GM19240 (cell line): ENCODE data around the gene FNBP1L.

ENCODE experiments used
- DNase-seq: peaks from one replicate; pipeline ENCODE4 v3.0.0; 2011; ENCODE audit warnings: low spot score; ENCODE audit not compliant: insufficient read length

Gene FNBP1L

DNA sequence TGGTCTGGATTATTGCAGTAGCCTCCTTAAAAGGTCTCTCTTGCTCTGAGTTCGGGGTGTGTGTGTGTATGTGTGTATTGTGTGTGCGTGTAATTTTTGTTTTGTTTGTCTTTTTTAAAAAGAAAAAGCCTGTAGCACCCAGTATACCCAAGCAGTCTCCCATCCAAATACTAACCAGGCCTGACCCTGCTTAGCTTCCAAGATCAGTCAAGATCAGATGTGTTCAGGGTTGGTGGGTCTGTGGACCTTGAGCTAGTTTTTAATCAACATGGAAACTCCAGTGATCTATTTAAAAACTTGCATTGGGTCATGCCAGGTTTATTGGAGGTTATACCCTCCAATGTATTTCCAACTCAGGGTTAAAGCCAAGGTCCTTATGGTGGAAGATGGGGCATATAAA, 40.3 kb downstream of the FNBP1L start:
- no peak for DNase-seq

- no peak for DNase-seq
Measured at GRCh38 chr1:93489756-93490155, 41.8 kb downstream of the FNBP1L start.

DNA sequence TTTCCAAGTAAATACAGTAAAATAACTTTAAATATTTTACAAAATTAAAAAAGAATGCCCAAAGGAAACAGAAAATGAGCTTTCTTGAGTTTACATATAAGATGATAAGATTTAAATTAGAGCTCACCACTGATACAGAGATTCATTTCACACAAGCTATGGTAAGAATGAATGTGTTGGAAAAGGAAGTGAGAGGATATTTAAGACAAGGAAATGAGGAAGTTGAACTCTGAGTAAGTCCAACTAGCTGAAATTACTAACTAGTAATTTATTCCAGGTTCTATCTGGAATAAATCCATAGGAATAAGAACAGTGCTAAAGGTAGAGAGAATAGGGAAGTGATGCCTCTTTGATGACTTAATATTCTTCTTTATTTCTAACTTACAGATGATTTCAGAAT, 42.4 kb downstream of the FNBP1L start:
- no peak for DNase-seq

DNA sequence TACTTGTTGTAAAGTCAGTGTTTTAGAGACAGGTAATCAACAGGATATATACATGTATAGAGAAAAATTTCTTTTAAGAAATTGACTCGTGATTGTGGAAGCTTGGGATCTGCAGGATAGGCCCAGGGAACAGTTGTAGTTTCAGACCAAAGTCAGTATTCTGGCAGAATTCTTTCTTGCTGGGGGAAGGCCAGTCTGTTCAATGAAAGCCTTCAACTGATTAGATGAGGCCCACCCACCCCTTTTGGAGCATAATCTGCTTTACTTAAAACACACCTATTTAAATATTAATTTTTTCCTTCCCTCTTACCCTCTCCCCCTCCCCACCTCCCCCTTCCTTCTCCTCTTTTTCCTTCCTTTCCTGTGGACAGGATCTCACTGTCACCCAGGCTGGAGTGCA, 48.0 kb downstream of the FNBP1L start:
- no peak for DNase-seq

GRCh38 chr1:93496520-93496919, 48.6 kb downstream of the FNBP1L start:
- no peak for DNase-seq

DNA sequence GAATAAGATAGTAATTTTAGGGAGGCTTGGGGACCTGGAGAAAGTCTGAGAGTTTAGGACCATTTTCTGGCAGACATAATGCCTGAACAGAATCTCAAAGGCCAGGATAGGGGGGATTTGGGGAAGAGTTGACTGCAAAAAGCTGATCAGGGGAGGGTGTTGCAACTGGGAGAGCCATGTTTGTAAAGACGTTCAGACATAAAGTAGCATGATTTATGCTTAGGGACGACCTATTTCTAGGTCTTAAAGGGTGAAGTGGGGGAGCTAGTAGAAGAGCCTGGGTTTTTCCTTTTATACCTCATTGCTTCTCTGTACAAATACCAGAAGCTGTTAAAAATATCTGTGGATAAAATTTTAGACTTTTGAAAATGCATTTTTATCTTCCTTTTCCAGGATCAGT, 51.2 kb downstream of the FNBP1L start:
- no peak for DNase-seq

DNA sequence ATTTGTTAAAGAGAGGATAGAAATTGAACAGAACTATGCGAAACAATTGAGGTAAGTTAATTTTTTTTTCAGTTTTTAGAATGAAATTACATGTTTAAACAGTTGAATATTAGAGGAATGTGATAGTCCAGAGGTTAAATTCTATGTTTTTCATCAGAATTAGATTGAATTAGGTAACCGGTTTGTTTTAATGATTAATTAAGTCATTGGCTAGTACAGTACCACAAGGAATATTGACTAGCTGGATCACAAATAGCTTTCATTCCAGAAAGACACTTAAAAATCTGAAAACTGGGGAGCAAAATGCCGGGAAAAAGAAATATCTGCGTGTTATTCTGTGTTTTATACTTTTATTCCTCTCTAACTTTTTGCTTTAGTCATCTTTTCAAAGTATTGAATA, 51.6 kb downstream of the FNBP1L start:
- no peak for DNase-seq

- no peak for DNase-seq
Measured at GRCh38 chr1:93500275-93500674, 52.4 kb downstream of the FNBP1L start.

- DNase-seq: no peak
Measured at GRCh38 chr1:93501399-93501798, 53.5 kb downstream of the FNBP1L start.

DNA sequence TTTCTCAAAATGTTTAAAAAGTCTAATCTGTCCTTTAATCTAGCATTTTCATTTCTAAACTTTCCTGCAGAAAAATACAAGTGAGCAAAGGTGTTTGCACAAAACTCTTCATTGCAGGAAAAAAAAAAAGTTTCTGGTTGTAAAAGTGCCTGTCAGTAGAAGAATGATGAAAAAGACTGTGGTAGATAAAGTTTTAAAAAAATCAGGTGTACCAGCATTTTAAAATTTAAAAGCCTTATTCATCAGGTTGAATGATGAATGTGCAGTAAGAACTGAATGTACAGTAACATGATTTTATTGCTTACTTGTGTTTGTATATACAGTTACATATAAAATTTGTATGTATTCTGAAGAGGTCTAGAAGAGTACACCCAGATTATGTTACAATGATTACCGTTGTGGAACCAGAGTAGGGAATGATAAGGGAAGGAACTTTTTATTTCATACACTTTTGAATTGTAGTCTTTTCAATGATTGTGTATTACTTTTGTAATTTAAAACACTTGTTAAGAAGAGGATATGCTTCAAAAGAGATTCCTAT, 54.0 kb downstream of the FNBP1L start:
- DNase-seq: no peak

GRCh38 chr1:93502571-93502970, 54.7 kb downstream of the FNBP1L start:
- no peak for DNase-seq

DNA sequence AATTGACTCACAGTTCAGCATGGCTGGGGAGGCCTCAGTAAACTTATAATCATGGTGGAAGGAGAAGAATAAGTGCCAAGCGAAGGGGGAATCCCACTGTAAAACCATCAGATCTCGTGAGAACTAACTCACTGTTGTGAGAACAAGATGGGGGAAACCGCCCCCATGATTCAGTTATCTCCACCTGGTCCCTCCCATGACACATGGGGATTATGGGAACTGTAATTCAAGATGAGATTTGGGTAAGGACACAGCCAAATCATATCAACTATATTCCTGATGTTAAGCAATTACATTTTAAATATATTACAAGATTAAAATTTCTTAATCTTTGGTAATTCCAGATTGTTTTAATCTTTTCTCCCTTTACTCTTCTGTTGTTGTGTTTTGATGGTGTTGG, 55.2 kb downstream of the FNBP1L start:
- no peak for DNase-seq

DNA sequence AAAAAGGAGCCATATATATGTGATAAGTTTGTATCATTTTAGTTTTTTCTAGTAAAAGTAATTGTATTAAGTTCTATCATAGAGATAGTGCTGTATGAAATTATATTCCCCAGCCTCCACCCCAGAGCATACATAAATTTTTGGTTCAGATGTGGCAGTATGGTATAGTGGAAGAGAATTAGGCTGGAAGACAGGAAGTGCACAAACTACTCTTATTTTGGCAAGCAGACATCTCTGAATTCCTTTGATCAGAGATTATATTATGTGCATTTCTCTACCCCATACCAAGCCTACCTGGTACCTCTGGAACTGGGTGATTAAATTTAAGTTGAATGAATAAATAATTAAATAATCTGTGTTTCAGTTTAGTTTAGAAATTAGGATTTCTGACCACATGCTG, 55.9 kb downstream of the FNBP1L start:
- DNase-seq: no peak

- no peak for DNase-seq
Measured at GRCh38 chr1:93504247-93505033, 56.5 kb downstream of the FNBP1L start.

DNA sequence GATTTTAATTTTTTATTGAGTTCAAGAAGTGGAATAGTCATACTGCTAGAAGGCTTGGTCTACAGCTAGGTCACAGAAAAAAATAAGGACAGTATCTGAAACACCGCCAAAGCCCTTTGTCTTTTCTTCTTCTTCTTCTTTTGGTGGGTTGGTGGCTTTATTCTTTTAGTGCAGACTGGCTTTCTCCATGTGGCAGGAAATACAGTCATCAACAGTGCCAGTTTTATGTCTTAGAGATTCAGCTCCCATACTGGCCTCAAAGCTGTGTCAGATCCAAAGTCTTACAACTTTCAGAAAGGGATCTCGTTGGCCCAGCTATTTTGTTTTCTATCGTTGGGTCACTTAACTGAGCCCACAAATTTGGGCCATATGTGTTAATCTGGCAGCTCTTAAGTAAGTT, 58.2 kb downstream of the FNBP1L start:
- DNase-seq: no peak

DNA sequence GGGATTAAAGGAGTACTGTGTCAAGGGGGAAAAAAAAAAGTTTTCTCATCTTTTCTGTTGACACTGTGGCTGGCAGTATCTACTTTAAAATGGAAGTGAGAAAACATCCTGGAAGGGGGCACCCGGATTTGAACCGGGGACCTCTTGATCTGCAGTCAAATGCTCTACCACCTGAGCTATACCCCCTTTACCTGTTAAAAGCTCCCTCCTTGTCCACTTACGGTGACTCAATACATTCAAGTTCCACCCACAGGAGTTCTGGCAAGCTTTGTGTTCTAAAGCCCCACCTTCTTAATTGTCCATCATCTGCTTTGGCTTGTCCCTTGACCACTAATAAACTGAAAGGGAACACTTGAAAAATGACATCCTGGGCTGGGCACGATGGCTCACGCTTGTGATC, 68.2 kb downstream of the FNBP1L start:
- no peak for DNase-seq

- DNase-seq: no peak
Measured at GRCh38 chr1:93518516-93518915, 70.6 kb downstream of the FNBP1L start.

GRCh38 chr1:93519199-93519829, 71.4 kb downstream of the FNBP1L start:
- DNase-seq: no peak

- no peak for DNase-seq
Measured at GRCh38 chr1:93521618-93522017, 73.7 kb downstream of the FNBP1L start.

GRCh38 chr1:93522721-93523120, 74.8 kb downstream of the FNBP1L start:
- DNase-seq: no peak

- DNase-seq: no peak
Measured at GRCh38 chr1:93525431-93525830, 77.5 kb downstream of the FNBP1L start.

DNA sequence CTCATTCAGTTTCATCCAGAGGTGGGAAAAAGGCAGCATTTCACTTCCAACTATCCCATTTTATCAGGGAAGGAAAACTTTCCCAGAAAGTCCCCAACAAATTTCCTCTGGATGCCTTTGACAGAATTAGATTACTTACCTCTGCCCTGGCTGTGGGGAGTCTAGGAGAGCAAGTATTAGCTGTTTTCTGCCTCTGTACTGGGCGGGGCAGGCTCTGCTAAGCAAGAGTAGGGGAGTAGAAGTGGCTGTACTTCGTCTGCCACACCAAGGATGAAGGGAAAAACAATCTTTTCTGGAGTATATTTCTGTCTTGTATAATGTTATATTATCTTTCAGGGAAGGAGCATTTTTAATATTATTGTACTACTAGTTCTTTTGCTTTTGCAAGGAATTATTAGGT, 78.5 kb downstream of the FNBP1L start:
- no peak for DNase-seq

- DNase-seq: no peak
Measured at GRCh38 chr1:93528412-93528811, 80.5 kb downstream of the FNBP1L start.
